ENCODE measurements around the gene MTCH2. TPM values are rescaled to one million over a fixed set of nuclear protein-coding genes. Genes with fewer than 3 reads are reported as not detected.

Gene MTCH2
- total RNA-seq, 1 experiment from 2014 or later, result 230 TPM

- no TSS peak for BruUV-seq (replicated peaks)
- DNase-seq (ENCODE audit: low read depth, low spot score), result no peak
- Histone ChIP-seq H3K4me3 (ENCODE audit: low read depth in 2 of 2, low read length in 2 of 2) (no peak overlapping the region), H3K4me1 (ENCODE audit: control insufficient read depth, insufficient read depth, low read length) (no peaks in the 10 kb centered on the region), H3K9me3 (ENCODE audit: control insufficient read depth, insufficient read depth, low read depth, low read length) (no peaks in the 10 kb centered on the region), H3K36me3 (ENCODE audit: control insufficient read depth, insufficient read depth, low read length) (peaks cover 16% of the 10 kb centered on the region), H3K27me3 (ENCODE audit: control insufficient read depth, insufficient read depth, low read length) (no peaks in the 10 kb centered on the region), H3K27ac (ENCODE audit: low read length) (no peak overlapping the region)
- intact Hi-C loops (cut with micrococcal nuclease; ENCODE audit: unreplicated experiment), result no loop called here
- in situ Hi-C loops (cut with HindIII; ENCODE audit: low pct_unique_long_range_greater_than_20kb, low sequenced_read_pairs), result no loop called here
- ATAC-seq, result no peak
- POLR2A ChIA-PET, result interaction anchor here (0.7 kb wide), 1 partner anchor 12 kb away, joined by 3 read pairs; no protein-coding TSS in a partner anchor
- TF ChIP-seq SIN3A (IDR thresholded peaks at IDR 0.05; ENCODE audit: borderline replicate concordance, insufficient read depth, low read depth, low read length), result no peak
- no peak for TF ChIP-seq CTCF (IDR thresholded peaks at IDR 0.05)
- TF ChIP-seq TCF7L2 (IDR thresholded peaks at IDR 0.05; ENCODE audit: low read depth, low read length), result no peak
- no peak for TF ChIP-seq REST (IDR thresholded peaks at IDR 0.05; ENCODE audit: insufficient read depth in 1 of 2, low read depth in 2 of 2, low read length in 1 of 2)
- TF ChIP-seq POLR2AphosphoS5 (IDR thresholded peaks at IDR 0.05; ENCODE audit: low read depth, low read length), result no peak
- CTCF ChIA-PET, result no interaction called here
Observed at GRCh38 chr11:47615249-47615648, 27.1 kb downstream of the MTCH2 start.

GRCh38 chr11:47611348-47611794 is 31.0 kb downstream of the MTCH2 start:
- ChIA-PET POLR2A (no interaction called here), CTCF (no interaction called here)
- peak; percentile 45; the same call in 1 of the 2 replicates for ATAC-seq
- H3K4me3 ChIP-seq (ENCODE audit: low read depth in 2 of 2, low read length in 2 of 2), result no peak overlapping the region
- H3K27ac ChIP-seq (ENCODE audit: low read length), result no peak overlapping the region
- H3K9me3 ChIP-seq (ENCODE audit: control insufficient read depth, insufficient read depth, low read depth, low read length), result no peaks in the 10 kb centered on the region
- BruUV-seq (replicated peaks), result no TSS peak
- no peak for DNase-seq (ENCODE audit: low read depth, low spot score)
- in situ Hi-C loops (cut with HindIII; ENCODE audit: low pct_unique_long_range_greater_than_20kb, low sequenced_read_pairs), result no loop called here
- no peaks in the 10 kb centered on the region for H3K27me3 ChIP-seq (ENCODE audit: control insufficient read depth, insufficient read depth, low read length)
- H3K36me3 ChIP-seq (ENCODE audit: control insufficient read depth, insufficient read depth, low read length), result no peaks in the 10 kb centered on the region
- intact Hi-C loops (cut with micrococcal nuclease; ENCODE audit: unreplicated experiment), result no loop called here
- H3K4me1 ChIP-seq (ENCODE audit: control insufficient read depth, insufficient read depth, low read length), result no peaks in the 10 kb centered on the region
- no peak for TF ChIP-seq POLR2AphosphoS5 (IDR thresholded peaks at IDR 0.05; ENCODE audit: low read depth, low read length)
- TF ChIP-seq SIN3A (IDR thresholded peaks at IDR 0.05; ENCODE audit: borderline replicate concordance, insufficient read depth, low read depth, low read length), result no peak
- no peak for TF ChIP-seq CTCF (IDR thresholded peaks at IDR 0.05)
- no peak for TF ChIP-seq REST (IDR thresholded peaks at IDR 0.05; ENCODE audit: insufficient read depth in 1 of 2, low read depth in 2 of 2, low read length in 1 of 2)
- TF ChIP-seq TCF7L2 (IDR thresholded peaks at IDR 0.05; ENCODE audit: low read depth, low read length), result no peak

All from Panc1 (cell line).